Pulmonary artery endothelial cell (primary cell): Measurements from ENCODE around the gene FCN1. TPM values are rescaled to one million over a fixed set of nuclear protein-coding genes. Genes with fewer than 3 reads are reported as not detected.

ENCODE experiments used
- DNase-seq: peaks from one replicate; pipeline ENCODE4 v3.0.0-alpha.2; 2011; ENCODE audit warnings: low read depth, low spot score
- total RNA-seq: library from RNA; depleted of rRNA; stranded (reverse); fragments of >200 nt; gene quantifications from 2 replicates; pipeline ENCODE4 v1.2.3, GENCODE V29; 2014

FCN1 gene
- total RNA-seq, 1 donor from 2014 or later = not detected

DNA sequence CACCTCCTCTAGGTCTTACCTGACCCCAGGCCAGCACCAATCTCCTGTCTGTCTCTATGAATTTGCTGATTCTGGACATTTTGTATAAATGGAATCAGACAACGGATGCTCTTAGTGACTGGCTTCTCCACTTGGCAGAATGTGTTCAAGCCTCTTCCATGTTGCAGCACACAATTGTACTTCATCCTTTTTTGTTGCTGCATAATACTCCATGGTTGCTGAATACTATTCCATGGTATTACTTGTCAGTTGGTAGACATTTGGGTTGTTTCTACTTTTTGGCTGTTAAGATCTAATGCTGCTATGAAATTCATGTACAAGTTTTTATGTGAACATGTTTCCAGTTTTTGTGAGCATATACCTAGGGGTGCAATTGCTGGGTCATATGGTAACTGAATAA, 34.3 kb upstream of the FCN1 start:
- DNase-seq = no peak

DNA sequence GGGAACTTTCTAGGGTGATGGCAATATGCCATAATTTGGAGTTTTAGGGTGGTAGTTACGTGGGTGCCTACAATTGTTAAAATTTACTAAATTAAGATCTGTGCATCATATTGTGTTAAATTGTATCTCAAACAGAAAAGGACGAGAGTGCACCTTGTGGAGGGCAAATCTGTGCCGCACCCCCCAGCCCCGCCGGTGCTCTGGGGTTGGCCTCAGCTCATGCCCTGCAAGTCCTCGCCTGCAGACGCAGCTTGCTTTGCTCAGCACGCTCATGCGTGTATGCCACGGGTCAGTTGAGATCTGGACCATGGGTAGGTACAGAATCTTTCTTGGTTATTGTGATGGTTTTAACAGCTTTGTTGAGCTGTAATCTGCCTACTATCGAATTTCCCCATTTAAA, 33.7 kb upstream of the FCN1 start:
- no peak for DNase-seq

DNA sequence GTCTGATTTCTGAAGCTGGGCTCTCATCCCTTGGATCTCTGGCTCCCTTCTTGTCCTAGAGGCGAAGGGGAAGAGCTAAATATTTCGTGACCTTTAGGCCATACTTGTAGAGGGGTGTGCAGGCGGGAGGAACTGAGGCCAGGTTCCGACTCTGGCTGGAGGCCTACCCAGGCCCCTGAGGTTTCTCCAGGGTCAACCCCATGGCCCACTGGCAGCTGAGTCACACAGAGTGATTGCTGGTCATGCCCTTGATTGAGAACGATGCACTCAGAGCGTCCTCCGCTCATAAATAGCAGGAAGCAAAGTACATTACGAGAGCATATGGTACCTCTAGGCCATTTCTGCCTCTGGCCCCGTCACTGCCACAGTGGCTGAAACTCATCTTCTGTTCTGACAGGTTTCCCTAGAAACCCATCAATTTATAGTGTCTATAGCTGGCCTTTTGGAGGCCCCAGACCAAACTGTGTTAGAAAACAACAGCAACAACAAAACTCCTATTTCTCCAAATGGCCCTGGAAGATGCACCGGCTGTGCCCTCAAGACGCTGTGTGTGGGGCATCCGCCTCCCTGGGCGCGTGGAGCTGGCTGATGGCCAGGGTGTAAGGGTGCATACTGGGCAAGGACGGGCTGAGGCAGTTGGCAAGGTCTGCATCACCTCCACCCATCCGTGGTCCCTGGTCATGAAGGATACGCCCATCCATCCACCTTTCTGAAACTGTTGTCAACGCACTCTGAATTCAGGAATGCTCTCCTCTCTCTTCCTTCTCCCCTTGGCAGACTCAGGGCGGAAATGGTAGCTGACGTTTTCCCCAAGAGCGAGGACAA, 32.9 kb upstream of the FCN1 start:
- DNase-seq = no peak

DNA sequence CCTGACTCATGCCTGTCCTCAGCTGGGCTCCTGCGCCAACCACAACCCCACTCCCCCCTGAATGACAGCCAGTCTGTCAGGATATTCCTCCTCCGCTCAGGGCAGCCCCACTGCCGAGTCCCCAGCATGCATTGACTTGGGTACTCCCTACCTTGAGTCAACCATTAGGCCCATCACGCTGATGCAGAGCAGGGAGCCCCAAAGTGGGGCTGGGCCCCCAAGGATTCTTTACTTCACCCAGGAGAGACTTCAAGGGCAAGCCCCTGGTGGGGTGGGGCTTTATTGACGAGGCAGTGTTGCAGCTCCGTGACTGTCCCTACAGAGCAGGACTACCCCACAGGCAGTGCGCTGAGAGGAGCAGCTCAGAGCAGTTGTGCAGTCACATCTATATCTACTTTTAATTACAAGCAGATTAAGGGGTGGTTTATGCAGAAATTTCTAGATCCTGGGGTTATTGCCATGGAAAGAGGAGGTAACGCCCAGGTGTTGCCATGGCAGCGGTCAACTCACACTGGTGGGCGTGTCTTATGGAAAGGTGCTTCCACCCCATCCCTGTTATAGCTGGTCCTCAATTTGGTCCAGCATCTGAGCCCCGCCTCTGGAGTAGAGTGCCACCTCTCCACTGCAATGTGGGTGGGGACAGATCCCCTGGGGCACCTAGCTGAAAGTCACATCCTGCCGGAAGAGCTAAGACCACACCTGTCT, 32.1 kb upstream of the FCN1 start:
- no peak for DNase-seq

DNA sequence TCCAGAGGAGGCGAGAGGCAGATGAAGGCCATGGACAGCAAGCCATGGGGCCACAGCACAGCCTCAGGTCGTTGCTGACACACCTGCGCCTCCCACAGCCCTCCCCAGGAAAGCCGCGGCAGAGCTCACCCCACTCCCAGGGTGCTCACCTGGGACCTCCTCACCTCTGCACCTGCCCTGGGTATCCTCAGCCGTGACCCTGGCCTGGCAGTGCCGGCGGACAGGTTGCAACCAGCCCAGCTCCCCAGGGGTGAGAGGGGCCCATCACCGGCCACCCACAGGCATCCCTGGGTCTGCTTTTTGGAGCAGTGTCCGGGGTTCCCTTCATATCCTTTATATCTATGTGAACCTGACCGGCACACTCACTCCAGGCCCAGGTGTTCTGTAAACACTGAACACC, 30.4 kb upstream of the FCN1 start:
- DNase-seq = no peak

DNA sequence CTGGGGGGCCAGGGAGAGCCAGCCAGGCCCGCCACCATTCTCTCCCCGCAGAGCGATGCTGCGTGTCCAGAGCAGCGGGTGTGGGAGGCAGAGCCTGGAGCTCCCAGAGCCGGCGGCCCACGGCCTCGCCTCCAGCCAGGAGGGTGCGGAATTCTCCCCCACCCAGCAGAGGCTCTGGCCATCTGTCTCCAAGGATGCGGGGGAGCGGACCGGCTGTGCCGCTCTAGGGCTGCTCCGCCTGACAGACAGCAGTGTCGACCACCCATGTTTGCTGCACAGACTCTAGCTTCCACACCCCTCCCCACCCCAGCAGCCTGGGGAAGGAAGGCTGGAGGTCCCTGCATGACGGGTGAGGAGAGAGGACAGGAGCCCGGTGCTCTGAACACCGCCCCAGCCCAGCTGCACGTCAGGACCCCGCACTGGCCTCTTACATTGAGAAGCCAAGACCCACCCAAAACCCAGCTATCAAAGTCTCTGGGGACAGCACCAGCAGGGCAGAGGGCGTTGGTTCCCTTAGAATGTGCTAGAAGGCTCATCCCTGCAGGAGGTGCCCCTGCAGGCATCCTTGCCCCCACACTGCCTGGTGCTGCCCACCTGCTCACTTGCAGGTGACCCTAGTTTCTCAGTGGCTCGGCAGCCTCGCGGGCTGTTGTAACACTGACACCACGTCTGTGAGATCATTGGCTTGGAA, 29.7 kb upstream of the FCN1 start:
- no peak for DNase-seq

DNA sequence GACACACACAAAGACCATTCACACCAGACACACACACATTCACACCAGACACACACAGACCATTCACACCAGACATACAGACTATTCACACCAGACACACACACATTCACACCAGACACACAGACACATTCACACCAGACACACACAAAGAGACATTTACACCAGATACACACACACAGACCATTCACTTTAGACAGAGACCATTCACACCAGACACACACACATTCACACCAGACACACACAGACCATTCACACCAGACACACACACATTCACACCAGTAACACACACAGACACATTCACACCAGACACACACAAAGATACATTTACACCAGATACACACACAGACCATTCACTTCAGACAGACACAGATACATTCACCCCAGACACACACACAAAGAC, 29.0 kb upstream of the FCN1 start:
- no peak for DNase-seq

DNA sequence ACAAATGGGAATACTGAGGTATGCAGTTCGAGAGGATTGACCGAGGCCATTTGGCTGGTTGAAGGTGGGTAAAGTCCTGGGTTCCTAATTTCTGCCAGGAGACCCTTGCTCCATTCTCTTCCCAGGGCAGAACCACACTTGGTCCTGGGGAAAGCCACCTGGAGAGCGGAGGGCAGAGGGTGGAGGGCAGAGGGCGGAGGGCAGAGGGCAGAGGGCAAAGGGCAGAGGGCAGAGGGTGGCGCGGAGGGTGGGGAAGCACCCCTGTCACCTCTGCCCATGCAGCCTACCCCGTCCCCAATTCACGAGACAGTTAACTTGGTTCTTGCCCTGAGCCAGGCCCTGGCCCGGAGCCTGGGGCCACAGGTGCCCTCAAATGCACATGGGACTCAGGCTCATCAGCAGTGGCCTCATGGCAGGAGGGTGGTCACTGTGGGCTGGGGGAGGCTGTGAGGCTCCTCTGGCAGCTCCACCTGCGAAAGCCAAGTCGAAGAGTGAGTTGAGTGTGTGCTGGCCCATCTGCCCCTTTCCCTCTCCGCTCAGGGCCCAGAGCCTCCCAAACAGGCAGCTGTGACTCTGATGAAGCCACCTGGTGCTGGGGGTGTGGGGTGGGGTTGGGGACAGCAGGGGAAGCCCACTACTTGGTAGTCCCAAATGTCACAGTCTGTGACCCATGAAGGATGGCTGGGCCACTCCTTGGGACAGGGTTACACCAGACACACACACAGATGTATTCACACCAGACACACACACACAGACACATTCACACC, 28.0 kb upstream of the FCN1 start:
- no peak for DNase-seq

DNA sequence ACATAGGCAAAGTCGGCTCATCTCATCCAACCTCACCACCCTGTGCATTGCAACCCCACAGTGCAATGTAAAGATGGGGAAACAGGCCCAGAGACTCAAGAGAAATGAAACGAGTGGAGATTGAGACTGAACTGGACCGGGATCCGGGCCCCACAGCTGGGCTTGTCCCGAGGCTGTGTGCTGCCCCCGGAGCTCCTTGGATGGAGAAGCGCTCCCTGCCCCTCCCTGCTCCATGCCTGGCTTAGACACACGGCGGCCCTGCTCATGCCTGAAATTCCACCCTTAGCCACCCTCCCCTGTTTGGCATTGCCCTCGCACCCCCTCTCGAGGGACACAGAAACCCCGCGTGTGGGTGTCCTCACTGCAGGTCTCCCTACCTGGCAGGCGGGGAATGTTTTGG, 27.2 kb upstream of the FCN1 start:
- DNase-seq = no peak

DNA sequence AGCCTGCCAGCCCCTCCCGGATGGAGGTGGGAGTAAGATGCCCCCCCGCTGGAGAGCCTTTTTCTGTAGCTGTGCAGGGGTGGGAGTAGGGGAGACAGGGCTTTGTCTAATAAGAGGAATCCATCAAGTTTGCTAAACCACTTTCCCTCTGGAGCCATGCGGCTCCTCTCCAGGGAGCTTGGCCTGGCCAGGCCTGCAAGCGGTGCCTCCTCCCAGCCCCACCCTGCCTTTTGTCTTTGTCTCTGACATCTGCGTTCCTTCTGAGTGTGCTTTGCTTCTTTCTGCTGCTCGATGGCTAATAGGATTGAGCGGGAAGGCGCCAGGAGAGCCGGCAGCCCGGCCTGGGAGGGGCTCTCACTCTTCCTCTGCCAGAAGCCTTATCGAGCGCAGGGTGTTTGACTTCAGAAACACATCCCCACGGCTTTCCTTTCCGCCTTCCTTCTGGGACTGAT, 26.7 kb upstream of the FCN1 start:
- no peak for DNase-seq

DNA sequence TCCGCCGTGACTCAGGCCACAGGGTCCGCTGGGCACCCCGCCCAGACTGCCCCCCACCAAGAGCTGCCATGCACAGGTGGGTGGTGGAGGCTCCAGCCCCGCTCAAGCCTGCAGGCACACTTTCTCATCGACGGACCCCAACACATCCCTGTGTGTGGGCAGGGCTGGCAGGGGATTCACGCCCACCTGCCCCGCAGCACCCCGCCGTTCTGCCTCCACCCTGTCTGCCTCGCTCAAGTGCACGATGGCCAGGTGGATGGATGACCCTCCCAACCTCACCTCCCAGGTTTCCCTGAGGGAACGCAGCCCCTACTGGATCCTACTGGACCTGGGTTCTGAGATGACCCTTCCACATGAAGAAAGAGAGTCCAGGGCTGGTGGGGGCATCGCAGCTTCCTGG, 26.1 kb upstream of the FCN1 start:
- no peak for DNase-seq

DNA sequence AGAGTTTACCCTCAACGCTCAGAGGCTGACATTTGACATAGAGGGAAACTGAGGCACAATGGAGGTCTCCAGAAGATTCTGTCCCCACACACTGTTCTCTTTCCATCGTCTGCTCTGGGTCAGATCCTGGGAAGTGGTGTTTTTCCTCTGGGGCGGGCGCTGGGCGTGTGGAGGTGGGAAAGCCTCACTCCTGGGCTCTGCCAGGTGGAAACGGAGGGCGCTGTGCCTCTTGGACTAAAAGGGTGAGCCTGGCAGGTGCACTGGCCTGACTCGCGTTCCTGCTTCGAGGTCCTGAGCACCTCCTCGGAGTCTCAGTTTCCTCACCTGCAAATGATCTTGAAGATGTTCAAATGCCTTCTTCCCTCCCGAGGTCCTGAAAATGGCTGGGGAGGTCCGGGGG, 25.7 kb upstream of the FCN1 start:
- DNase-seq = no peak

DNA sequence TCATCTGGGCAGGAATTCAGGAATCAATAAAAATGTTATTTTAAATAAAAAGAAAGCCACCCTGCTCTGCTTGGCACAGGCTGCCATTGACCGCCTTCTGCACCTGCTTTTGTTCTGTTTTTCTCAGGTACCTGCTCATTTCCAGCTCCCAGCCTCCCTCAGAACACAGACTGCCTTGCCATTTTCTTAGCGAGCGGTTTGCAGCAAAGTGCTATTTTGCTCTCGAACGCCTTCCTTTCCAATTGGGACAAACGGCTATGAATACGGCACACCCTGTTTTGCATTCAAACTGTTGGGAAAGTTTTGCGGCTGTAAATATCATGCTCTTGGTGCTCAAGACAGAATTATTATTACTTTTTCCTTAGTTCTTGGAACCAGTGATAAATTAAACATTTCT, 25.1 kb upstream of the FCN1 start:
- no peak for DNase-seq

DNA sequence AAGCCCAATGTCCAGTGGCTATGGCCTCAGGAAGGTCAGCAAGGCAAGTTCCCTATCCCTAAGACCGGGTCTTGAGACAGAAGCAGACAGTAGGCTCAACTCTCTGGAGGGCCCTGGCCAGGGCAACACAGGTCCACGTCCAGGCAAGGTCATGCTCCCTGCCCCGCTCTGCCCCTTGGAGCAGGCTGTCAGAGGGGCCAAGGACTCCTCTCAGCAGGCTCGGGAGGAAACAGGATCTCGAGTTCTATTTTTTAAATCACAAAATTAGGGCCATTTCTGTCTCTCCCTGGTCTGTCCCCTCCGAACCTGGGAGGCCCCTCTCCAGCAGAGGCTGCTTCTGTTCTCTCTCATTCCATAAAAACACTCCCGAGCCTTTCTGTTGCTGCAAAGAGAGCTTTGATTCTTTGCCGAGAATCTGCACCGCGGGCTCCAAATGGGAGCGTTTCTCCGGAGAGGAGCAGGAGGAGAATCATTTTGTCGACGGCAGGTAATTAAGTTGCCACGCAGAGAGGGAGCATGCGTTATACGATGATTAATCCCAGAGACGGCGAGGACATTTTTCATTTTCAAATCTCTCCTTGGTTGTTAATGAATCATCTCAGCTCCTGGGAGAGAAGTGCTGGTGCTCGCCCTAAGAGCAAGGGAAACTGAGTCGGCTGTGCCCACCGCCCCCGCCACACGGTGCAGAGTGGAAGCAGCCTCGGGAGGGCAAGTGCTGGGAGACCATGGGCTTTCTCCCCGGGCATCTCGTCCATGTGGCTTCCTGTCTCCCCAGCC, 24.5 kb upstream of the FCN1 start:
- DNase-seq = no peak

DNA sequence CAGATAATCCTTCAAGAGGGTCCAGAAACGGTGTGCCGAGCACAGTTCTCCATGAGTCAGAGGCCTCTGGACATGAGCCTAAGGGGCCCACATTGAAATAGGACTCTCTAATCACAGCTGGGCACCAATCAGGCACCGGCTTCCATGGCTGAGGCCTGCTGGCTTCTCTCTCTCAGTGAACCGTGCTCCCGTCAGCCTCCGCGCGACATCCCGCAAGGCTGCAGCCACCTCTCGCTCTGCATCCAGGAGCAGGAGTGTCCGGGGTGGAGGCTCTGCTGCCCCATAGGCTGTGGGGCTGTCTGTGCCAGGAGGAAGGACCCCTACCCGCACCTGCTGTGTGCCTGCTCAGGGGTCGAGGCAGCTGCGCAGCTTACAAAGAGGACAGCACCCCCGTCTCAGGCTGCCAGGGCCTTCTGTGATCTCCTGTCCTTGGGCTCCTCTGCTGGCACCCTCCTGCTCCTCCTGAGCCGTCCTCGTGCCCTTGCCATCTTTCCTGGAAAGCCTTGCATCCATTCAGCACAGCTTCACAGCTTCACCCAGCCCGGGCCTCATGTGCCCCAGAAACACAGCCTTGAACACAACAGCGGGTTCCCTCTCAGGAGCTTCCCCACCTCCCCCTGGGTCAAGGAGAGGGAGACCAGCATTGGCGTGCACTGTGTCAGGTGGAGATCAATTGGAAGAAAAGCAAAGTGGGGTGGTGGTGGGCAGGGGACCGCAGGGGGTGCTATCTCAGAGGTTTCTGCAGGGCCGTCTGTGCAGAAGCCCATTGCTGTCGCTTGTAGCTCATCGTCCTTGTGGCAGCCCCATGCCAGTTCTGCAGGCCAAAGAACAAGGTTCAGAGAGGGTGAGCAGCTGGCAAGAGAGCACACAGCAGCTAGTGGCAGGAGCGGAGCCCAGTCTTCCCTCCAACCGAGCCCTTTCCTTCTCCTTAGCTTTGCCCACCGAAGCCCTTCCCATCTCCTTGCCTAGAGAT, 22.8 kb upstream of the FCN1 start:
- DNase-seq = no peak

DNA sequence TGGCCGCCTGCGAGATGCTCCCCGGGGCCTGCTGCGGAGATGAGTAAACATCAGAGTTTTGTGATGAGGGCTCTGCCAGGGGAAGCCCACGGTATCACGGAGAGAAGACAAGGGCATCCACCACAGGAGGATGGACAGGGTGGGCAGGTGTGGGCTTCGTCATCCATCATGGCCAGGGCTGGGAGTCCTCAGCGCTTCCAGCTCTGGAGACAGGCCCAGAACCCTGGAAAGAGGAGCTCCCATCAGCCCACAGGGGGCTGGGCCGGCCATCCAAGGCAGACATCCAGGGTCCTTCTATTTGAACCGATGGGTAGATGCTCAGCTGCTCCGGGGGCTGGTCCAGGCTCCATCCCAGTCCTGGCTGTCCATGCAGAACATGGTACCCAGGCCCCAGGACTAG, 22.1 kb upstream of the FCN1 start:
- DNase-seq = no peak

DNA sequence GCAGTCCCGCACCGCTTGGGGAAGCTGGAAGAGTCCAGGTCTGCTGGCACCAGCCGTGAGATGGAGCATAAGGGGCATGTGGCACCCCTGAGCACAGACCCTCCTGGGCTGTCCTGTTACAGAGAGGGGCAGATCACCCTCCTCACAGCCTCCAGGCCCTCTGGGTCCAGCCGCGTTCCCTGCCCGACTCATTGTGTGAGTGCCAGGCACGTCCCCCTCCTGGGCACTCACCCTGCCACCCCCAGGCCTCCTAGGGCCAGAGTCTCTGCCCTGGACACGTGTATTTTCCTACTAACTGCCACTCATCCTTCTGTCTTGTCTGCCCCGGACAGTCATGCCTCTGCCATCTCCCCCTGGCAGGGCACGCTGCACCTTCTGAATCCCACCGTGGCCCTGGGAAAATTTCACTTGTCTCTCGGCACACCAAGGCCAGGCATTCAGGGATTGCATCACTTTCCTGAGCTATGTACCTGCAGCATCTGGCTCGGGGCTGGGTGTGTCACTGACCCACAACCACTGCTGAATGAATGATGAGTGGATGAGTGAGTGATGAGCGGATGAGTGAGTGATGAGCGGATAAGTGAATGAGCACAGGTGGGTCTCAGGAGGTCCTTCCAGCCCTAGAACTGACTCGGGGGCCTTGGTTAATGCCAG, 21.5 kb upstream of the FCN1 start:
- no peak for DNase-seq

DNA sequence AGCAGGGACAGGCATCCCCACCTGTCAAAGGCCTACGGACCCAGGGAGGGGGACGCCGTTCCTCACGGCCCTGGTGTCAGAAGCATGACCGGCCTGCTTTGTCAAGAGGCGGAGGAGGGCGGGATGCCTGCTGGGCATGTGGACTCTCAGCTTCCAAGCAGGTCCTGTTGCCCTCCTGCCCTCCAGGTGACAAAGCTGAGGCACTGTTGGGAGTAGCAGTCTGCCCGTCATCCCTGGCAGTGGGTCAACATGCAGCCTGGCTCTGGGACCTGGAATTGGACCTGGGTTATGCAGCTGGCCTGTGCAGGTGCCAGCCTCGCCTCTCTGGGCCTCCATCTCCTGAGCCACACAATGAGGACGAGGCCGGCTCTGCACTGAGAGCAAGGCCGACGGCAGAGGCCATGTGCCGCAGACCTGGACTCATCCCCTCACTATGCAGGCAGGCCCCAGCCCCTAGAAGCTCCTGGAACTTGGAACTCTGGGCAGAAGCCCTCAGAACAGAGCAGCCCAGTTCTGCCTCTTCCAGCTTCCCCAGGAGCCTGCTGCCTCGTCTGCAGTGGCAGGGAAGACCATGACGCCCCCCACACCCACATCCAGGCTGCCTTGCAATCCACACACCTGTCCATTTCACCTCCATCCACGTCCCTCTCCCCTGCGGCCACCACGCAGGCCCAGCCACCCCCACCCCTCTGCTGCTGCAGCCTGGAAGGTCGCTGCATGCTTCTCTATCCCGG, 20.8 kb upstream of the FCN1 start:
- no peak for DNase-seq
